ENCODE results near the gene SPSB2.

SPSB2 gene

GRCh38 chr12:6916426-6917200, 43.5 kb upstream of the SPSB2 start:
- no peak for TF ChIP-seq CTCF (IDR thresholded peaks at IDR 0.05; ENCODE audit: control extremely low read depth, extremely low read depth, low read depth, missing control alignments)
- DNase-seq (ENCODE audit: extremely low spot score) = no peak
- ChIA-PET POLR2A (no interaction called here), CTCF (interaction anchor here (0.8 to 5.7 kb wide), 7 partner anchors 8 to 47 kb away, joined by 3 to 45 read pairs (median 3); partner anchors contain the start of gene SPSB2)

GRCh38 chr12:6915789-6916285, 42.7 kb upstream of the SPSB2 start:
- no peak for TF ChIP-seq CTCF (IDR thresholded peaks at IDR 0.05; ENCODE audit: control extremely low read depth, extremely low read depth, low read depth, missing control alignments)
- CTCF ChIA-PET = interaction anchor here (0.8 to 5.7 kb wide), 8 partner anchors 9 to 197 kb away, joined by 3 to 45 read pairs (median 3); partner anchors contain the start of gene SPSB2
- POLR2A ChIA-PET = interaction anchor here (1.3 kb wide), 1 partner anchor 43 kb away, joined by 5 read pairs; the partner anchor contains the start of gene SPSB2
- no peak for DNase-seq (ENCODE audit: extremely low spot score)

- POLR2A ChIA-PET = interaction anchor here (1.0 to 1.4 kb wide), 4 partner anchors 24 to 48 kb away, joined by 3 to 5 read pairs (median 4); partner anchors contain the start of genes C12orf57, RNU7-1, SPSB2 and TPI1
- no peak for DNase-seq (ENCODE audit: extremely low spot score)
- CTCF ChIA-PET = interaction anchor here (0.6 to 5.7 kb wide), 5 partner anchors 10 to 198 kb away, joined by 3 to 45 read pairs (median 7); no protein-coding TSS in a partner anchor
- no peak for TF ChIP-seq CTCF (IDR thresholded peaks at IDR 0.05; ENCODE audit: control extremely low read depth, extremely low read depth, low read depth, missing control alignments)
These were observed 42.1 kb upstream of the SPSB2 start for GRCh38 chr12:6914947-6915788.

GRCh38 chr12:6914246-6914946, 41.3 kb upstream of the SPSB2 start, which contains the start of gene ENO2:
Gene ENO2 (plus strand): TSS chr12:6914580. CDS start chr12:6915833, 1,253 bp downstream.
- DNase-seq (ENCODE audit: extremely low spot score) = peak; percentile 89
- TF ChIP-seq CTCF (IDR thresholded peaks at IDR 0.05; ENCODE audit: control extremely low read depth, extremely low read depth, low read depth, missing control alignments) = no peak
- ChIA-PET POLR2A (interaction anchor here (1.0 to 1.4 kb wide), 4 partner anchors 23 to 47 kb away, joined by 3 to 5 read pairs (median 4); partner anchors contain the start of genes C12orf57, RNU7-1, SPSB2 and TPI1), CTCF (interaction anchor here (0.6 to 5.7 kb wide), 6 partner anchors 11 to 198 kb away, joined by 3 to 45 read pairs (median 5); no protein-coding TSS in a partner anchor)

- POLR2A ChIA-PET = no interaction called here
- CTCF ChIA-PET = interaction anchor here (1.3 to 5.7 kb wide), 12 partner anchors 10 to 197 kb away, joined by 3 to 45 read pairs (median 6); partner anchors contain the start of genes C12orf57, LPCAT3, RNU7-1 and SPSB2
- no peak for DNase-seq (ENCODE audit: extremely low spot score)
- TF ChIP-seq CTCF (IDR thresholded peaks at IDR 0.05; ENCODE audit: control extremely low read depth, extremely low read depth, low read depth, missing control alignments) = no peak
These were observed 39.2 kb upstream of the SPSB2 start for GRCh38 chr12:6912164-6912935.
